CD4-positive, alpha-beta T cell treated with Interleukin-12 subunit alpha and Interleukin-12 subunit beta, for 1 hour (primary cell): ENCODE results near the gene MYRF.

Source experiments
- DNase-seq: peaks from one replicate; pipeline ENCODE4 v3.0.0-alpha.2; 2020

Gene MYRF

DNA sequence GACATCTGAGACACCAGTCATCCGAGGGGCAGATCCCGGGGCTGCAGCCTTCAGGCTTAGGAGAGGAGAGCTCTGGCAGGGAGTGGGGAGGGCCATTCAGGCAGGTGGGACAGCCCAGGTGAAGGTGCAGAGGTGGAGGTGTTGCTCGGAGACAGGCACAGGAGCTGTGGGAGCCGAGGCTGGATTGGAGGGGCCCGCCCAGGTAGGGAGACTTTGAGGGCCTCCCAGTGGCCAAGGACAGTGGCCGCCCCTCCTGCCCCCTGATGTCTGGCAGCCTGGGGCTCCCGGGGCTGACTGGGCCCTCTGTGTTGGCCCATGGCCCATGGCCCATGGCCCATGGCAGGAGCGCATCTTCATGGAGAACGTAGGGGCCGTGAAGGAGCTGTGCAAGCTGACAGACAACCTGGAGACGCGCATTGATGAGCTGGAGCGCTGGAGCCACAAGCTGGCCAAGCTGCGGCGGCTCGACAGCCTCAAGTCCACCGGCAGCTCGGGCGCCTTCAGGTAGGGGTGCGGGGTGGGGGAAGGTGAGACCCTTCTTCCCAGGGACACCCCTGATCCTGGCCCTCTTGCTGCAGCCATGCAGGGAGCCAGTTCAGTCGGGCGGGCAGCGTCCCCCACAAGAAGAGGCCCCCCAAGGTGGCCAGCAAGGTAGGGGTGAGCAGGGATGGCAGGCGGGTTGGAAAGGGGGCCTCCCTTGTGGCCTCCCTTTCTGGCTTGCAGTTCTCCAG, 26.6 kb downstream of the MYRF start:
- no peak for DNase-seq

DNA sequence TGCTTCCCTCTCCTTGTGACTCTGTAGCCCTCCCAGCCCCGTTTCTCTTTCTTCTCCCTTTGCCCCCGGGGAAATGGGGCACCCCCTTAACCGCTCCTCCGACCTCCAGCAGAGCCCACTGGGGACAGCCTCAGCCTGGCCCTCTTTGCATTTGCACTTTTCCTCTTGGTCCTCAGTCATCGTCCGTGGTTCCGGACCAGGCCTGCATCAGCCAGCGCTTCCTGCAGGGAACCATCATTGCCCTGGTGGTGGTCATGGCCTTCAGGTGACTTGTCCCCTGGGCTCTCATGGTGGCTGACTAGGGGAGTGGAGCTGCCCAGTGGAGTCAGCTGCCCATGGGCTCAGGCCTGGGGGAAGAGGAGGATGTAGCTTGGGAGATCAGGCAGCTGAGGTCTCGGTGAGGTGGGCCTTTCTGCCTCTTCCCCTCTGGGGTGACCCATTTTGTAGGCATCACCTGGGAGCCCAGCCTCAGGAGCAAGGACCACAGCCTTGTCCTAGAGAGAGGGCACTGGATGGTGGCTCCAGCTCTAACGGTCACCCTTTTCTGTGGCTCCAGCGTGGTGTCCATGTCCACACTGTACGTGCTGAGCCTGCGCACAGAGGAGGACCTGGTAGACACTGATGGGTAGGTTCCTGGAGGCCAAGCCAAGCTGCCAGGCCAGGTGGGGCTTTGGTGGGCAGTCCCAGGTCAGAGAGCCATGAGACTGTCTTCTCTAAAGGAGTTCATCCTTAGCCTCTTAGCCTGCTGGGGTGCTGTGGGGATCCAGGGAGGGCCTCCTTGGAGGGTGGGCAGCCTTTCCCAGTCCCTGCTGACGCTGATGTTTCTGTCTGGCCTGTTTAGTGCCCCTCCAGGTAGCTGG, 27.5 kb downstream of the MYRF start:
- no peak for DNase-seq

DNA sequence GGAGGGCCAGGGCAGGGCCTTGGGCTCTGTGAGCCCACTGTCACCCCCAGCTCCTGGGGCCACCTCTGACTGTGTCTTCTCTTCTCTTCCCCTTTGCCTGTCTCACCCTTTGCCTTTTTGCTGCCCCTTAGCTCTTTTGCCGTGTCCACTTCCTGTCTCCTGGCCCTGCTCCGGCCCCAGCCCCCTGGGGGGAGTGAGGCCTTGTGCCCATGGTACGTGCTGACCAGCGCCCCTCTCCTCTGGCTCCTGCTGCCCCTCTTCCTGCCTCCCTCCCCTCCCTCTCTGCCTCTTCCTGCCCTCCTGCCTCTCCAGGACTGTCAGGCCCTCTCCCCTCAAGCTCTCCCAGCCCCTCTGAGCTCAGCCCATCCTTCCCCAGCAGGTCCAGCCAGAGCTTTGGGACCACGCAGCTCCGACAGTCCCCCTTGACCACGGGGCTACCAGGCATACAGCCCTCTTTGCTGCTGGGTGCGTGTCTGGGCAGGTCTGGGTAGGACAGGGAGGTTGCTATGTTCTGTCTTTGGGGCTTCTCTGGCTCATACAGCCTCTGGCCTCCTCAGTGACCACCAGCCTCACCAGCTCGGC, 28.2 kb downstream of the MYRF start:
- no peak for DNase-seq

DNA sequence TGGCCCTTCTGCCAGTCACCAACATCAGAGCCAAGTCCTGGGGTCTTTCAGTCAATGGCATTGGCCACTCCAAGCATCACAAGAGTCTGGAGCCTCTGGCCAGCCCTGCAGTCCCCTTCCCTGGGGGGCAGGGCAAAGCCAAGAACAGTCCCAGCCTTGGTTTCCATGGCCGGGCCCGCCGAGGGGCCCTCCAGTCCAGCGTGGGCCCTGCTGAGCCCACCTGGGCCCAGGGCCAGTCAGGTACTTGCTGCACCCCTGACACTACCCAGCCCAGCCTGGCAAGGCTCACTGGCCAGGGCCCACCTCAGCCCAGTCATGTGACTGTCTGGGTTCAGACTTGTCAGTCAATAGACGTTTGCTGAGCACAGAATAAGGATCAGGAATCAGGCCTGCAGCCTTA, 29.1 kb downstream of the MYRF start:
- no peak for DNase-seq

DNA sequence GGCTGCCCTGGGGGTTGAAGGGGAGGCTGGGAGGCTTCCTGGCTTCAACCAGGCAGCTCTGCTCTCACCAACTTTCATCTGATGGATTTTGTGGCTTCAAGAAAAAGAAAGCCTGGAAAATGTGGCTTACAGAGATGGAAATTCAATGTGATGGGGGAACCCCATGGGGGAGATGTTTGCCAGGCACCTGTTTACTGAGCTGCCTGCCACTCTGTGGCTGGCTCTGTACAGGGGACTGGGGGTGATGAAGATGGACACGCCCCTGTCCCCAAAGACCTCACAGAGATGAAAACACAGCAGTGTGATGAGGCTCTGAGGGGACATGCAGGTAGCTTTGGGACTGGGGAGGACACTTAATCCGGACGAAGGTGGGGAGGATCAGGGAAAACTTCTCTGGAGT, 29.9 kb downstream of the MYRF start:
- DNase-seq: no peak

DNA sequence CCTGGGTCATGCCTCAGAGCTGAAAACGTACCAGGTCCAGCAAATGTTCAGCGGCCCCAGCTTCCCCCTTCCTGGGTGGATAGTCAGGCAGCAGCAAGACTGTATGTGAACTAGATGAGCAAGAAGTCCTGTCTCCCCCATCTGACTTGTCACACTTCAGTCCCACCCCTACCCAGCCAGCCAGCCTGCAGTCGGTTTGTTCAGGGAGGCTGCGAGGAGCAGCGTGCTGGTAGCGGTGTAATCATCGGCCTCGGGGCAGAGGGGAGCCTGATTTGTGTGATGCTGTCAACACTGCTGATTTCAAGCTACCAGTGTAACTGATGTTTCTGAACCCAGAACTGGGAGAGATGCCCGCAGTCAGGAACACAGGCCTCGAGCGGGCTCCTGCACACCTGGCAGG, 30.4 kb downstream of the MYRF start:
- no peak for DNase-seq

DNA sequence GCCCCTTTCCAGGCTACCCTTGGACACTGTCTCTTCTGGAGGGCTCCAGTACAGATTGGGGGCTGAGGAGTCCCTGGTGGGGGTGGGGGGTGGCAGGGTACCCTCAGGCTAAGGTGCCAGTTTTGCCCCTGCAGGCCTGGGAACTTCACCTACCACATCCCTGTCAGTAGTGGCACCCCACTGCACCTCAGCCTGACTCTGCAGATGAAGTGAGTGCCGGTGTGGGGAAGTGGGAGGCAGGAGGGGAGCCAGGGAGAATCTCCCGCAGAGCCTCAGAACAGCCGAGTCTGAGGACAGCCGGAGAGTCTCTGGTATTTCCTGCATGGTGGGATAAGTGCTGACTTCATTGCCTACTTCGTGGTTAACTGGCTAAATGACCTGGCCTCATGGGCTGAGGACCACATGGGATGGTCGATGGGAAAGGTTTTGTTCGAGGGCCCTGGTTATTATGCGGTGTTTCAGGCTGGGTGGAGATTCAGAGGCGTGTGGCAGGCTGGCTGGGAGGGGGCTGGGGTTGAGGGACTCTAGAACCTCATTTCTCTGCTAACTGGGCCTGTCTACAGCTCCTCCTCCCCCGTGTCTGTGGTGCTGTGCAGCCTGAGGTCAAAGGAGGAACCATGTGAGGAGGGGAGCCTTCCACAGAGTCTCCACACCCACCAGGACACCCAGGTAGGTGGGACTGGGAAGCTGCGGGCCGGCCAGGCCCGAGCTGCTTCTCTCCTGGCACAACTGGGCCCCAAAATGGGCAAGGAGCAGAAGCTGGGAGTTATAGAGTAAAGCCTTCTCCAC, 31.5 kb downstream of the MYRF start:
- DNase-seq: no peak

DNA sequence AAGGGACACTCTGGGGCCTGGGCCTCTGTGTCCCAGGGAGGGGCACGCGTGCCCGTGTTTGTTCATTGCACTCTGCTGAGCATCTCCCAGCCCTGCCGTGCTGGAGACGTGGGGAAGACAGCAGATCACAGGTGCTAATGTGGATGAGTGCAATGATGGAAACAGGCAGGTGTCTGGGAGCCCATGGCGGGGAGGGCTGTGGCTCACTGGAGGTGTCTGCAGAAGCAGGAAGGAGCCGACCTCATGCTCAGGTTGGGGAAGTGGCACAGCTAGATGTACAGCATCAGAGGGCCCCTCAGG, 32.0 kb downstream of the MYRF start:
- DNase-seq: no peak

DNA sequence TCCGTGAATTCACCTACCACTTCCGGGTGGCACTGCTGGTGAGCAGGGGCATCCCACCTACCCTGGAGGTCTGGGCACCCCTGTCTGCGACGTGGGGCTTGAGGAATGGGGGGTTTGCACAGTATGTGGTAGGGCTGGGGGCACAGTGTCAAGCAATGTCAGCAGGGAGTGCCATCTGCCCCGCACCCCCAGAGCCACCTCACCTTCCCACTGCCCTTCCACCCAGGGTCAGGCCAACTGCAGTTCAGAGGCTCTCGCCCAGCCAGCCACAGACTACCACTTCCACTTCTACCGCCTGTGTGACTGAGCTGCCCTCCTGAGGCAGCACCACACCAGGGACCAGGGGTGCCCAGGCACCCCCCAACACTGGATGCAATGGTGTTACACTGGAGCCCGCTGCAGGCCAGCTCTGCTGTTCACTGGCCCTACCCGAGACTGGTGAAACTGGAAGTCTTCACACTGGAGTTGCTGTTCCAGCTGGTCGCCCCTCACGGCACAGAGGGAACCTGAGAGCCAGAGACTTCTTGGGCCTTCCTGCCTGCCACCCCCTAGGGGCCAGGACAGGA, 33.5 kb downstream of the MYRF start:
- DNase-seq: no peak

DNA sequence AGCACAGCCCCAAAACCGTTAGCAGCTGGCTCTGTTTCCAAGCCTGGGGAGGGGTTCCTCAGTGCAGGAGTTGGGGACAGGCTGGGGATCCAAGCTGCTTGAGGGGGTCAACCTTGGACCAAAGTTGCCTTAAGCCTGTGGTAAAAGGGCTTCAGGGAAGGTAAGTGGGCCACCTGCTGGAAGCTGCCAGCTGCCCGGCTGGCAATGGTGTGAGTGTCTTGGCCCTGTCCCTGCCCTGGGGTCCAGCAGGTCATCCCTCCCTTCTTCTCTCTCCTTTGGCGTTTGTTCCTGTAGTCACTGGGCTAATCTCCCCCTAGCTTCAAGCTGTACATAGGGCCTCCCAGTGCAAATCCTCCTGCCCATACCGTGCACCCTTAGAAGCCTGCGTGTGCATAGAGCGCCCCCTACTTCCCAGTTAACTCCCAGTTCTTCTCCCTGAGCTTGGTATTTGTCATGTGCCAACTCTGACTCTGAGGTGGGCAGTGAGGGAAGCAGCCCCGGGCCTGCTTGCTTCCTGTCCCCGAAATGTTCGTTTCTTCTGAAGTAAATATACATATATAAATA, 35.6 kb downstream of the MYRF start:
- DNase-seq: peak; percentile 21

DNA sequence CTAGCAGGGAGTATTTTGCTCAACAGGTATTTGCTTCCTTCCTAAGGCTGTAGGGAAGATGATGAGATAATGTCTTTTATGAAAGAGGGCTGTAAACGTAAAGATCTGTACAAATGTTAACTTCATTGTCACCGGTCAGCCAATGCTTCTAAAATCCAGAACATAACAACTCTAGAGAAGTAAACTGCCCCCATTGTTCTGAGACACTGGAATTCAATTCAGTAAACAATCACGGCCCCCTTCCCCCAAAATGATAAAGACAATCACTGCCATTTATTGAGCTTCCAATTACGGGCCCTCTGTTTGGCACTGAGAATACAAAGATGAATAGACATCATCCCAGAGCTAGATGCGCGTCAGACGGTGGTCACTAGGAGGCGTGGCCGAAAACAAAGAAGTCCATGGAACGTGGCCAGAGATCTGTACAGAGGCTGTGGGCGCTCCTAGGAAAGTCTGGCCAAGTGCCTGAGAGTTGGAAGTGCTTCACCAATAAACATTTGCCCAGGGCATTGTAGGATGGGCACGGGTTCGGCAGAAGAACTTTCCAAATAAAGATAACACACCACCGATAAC, 39.4 kb downstream of the MYRF start:
- peak; percentile 53 for DNase-seq

DNA sequence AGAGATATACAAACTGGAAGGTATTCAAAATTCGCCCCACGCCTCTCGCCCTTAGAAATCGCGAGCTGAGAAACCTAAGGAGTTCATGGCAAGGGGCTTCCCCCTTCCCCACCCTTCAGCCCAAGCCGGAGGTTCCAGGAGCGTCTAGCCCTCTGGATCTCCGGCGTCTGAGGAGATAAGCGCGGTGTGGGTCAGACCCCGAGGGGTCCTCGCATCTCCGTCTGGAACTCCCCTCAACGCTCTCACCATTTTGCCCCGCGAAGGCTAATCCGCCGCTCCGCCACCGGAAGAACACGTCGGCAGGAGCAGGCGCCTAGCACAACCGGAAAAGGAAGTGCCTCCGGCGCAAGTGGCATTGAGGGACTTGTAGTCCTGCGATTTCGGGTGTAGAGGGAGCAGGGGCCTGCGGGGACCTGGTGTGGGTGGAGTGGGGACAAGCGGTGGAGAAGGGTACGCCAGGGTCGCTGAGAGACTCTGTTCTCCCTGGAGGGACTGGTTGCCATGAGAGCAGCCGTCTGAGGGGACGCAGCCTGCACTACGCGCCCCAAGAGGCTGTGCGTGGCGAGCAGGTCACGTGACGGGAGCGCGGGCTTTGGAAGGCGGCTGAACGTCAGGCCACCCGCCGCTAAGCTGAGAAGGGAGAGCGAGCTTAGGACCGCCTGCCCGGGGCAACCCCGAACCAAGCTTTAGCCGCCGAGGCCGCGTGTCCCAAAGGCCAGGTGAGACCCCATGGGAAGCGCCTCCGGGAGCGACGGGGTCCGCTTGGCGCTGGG, 40.1 kb downstream of the MYRF start, which contains the start of the genes FEN1 and TMEM258:
FEN1 (plus strand) TSS at position 602 of the 773 bp plus-strand sequence. CDS start 2,451 bp downstream, outside the sequence.
TMEM258 (minus strand) TSS at position 290 of the 773 bp plus-strand sequence; CDS start at position 249, 41 bp downstream.
- peak; percentile 89 for DNase-seq

DNA sequence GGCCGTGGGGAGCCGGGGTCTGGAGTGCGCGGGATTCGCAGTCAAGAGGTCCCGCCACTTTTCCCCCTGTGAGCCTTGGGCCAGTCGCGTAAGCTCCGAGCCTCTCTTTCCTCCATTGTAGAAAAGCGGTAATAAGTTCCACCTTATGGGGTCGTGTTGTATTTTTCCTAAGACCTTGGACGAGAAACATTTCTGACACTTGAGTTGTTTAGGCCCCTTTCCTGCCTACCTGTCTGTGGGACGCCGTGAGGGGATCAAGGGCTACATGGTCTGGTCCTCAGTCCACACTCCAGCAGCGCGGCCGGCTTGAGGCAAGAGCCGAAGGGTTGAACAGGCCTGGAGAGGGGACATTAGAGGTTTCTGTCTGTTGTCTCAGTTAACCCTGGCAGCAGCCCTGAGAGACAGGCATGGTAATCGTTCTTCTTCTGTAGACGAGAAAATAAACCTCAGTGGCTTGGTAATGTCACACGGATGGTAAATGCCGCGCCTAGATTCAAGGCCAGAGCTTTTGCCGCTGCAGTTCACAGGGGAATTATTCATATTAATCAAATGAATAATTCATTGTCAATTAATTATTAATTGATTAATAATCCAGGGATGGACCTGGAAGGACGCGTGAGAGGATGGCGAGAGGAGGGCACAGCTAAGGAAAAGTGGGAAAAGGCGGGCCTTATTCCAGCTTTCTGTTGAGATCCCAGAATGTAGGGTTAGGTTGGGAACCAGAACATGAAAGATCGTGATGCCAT, 40.8 kb downstream of the MYRF start:
- DNase-seq: no peak

DNA sequence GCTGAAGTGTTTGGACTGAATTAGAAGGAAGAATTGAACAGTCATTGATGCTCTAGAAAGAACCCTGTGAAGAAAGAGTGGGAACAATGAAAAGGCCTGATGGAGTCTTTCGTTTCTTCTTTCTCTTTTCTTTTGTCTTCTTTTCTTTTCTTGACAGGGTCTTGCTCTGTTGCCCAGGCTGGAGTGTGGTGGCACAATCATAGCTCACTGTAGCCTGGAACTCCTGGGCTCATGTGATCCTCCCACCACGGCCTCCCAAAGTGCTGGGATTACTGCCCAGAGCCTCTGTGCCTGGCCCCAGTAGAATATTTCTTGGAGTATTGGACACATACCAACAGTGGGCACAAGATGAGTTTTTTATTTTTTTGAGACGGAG, 41.4 kb downstream of the MYRF start:
- no peak for DNase-seq

DNA sequence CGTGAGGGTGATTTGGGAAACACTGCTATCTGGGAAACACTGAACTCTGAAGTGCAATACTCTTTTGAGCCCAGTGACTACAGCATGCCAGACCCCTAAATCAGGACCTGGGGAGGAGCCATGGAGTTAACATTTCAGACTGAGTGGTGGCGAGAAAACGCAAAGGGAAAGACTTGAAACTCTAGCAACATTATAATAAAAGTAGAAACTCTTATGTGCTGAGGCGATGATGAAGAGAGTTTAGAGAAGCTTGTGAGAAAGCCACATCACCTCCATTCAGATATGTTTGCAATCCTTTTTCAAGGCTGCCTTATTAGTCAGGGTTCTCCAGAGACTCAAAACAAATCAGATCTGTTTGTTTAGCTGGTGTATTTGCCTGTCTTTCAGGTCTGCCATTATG, 42.1 kb downstream of the MYRF start:
- no peak for DNase-seq

DNA sequence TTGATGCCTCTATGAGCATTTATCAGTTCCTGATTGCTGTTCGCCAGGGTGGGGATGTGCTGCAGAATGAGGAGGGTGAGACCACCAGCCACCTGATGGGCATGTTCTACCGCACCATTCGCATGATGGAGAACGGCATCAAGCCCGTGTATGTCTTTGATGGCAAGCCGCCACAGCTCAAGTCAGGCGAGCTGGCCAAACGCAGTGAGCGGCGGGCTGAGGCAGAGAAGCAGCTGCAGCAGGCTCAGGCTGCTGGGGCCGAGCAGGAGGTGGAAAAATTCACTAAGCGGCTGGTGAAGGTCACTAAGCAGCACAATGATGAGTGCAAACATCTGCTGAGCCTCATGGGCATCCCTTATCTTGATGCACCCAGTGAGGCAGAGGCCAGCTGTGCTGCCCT, 43.0 kb downstream of the MYRF start:
- no peak for DNase-seq

DNA sequence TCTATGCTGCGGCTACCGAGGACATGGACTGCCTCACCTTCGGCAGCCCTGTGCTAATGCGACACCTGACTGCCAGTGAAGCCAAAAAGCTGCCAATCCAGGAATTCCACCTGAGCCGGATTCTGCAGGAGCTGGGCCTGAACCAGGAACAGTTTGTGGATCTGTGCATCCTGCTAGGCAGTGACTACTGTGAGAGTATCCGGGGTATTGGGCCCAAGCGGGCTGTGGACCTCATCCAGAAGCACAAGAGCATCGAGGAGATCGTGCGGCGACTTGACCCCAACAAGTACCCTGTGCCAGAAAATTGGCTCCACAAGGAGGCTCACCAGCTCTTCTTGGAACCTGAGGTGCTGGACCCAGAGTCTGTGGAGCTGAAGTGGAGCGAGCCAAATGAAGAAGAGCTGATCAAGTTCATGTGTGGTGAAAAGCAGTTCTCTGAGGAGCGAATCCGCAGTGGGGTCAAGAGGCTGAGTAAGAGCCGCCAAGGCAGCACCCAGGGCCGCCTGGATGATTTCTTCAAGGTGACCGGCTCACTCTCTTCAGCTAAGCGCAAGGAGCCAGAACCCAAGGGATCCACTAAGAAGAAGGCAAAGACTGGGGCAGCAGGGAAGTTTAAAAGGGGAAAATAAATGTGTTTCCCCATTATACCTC, 43.6 kb downstream of the MYRF start:
- DNase-seq: no peak

DNA sequence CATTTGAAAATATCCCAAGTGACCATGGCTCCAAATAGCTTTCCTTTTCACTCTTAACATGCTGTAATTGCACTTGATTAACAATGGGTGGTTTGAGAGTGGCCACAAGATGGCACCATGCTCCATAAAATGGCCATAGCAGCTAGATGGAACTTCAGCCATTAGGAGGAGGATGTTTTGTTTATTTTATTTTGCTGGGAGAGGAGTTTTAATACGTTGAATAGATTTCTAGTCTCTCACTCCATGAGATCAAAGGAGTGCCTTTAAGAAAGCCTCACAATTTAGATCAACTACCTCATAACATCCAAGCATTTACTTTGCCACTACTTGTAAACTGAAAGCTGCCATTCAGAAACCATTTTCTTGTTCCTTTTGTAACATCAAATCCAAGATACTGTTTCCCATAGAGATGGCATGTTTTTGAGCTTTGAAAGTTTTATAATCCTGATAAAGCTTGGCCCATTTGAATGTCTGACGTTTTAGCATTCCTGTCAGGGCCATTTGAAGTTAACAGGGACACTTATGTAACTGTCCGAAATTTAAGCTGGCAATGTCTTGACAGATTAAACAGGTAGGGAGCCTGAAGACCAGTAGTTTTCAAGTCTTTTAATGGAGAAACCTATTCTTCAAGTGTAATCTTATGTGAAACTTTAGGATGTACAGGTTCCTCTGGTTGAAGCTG, 45.0 kb downstream of the MYRF start:
- DNase-seq: peak; percentile 82

DNA sequence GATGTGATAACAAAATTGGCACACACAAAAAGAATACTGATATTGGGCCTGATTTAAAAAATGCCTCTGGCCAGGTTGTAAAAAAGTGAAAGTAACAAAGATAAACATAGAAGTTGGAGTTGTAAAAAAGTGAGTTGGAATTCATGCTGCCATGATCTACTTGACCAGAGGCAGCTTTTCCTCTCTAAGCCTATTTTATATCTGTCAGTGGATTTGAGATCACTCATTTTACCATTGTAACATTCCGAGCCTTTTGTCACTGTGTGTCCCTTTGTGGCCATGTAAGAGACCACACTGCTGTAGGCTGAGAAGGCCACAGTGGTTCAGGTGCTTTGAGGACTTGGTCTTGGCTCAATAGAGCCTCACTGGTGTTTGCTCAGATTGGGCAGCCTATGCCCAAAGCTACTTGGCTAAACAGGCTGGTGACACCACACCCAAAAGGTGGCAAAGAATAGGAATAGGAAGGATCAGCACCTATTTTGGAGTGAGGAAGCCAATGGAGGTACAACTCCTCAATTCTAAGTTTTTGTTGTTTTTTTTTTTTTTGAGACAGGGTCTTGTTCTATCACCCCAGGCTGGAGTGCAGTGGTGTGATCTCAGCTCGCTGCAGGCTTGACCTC, 47.3 kb downstream of the MYRF start:
- no peak for DNase-seq
